A673 (cell line): ENCODE data around the gene PIWIL4. TPM values are rescaled to one million over a fixed set of nuclear protein-coding genes. Genes with fewer than 3 reads are reported as not detected.
"Not testable (repeated sequence)": the region's sequence is repeated elsewhere in the genome, so short reads cannot be mapped to it uniquely, and the experiment has no call there.

ENCODE experiments used
- BruUV-seq: library from RNA; stranded (reverse); fragments of 400-500 nt; replicated peaks from 2 replicates; lab custom pipeline; 2021; lab: Mats Ljungman, UMichigan
- CTCF ChIA-PET: fragments of 300-600 bp; sonication (Branson Sonifier 250); formaldehyde crosslinking; loops from one replicate; lab custom pipeline; 2022; ENCODE audit warnings: antibody characterized with exemption; lab: Charles Lee
- POLR2A ChIA-PET: fragments of 300-600 bp; sonication (Branson Sonifier 250); formaldehyde crosslinking; loops from one replicate; lab custom pipeline; 2022; ENCODE audit warnings: antibody characterized with exemption; ENCODE audit not compliant: low non-redundant PET; lab: Charles Lee
- DNase-seq: peaks from one replicate; pipeline ENCODE4 v3.0.0-alpha.2; 2015; ENCODE audit warnings: low spot score
- H3K27ac ChIP-seq: fragments of 200-600 bp; sonication (generic); 2 replicates; pipeline ENCODE4 v1.5.1; 2016; ENCODE audit warnings: mixed run types, low read depth, mild to moderate bottlenecking, mixed read lengths, antibody characterized with exemption, low read length; ENCODE audit not compliant: poor library complexity, severe bottlenecking
- H3K27me3 ChIP-seq: fragments of 200-600 bp; sonication (generic); replicated peaks from 2 replicates; pipeline ENCODE4 v1.6.1; 2017; ENCODE audit warnings: mixed run types, low read depth, mild to moderate bottlenecking, mixed read lengths, antibody characterized with exemption, low read length; ENCODE audit not compliant: insufficient read depth, poor library complexity
- H3K36me3 ChIP-seq: fragments of 200-600 bp; sonication (generic); 2 replicates; pipeline ENCODE4 v1.6.1; 2016; ENCODE audit warnings: mixed run types, mild to moderate bottlenecking, mixed read lengths, antibody characterized with exemption, low read length; ENCODE audit not compliant: insufficient read depth, poor library complexity, severe bottlenecking
- H3K4me1 ChIP-seq: fragments of 200-600 bp; sonication (generic); 2 replicates; pipeline ENCODE4 v1.6.1; 2017; ENCODE audit warnings: mixed run types, mild to moderate bottlenecking, mixed read lengths, antibody characterized with exemption, low read length; ENCODE audit not compliant: insufficient read depth, poor library complexity, severe bottlenecking
- H3K4me3 ChIP-seq: fragments of 200-600 bp; sonication (generic); 2 replicates; pipeline ENCODE4 v1.5.1; 2016; ENCODE audit warnings: low read depth, mixed run types, mild to moderate bottlenecking, mixed read lengths, low read length; ENCODE audit not compliant: poor library complexity, severe bottlenecking
- H3K9me3 ChIP-seq: fragments of 200-600 bp; sonication (generic); 2 replicates; pipeline ENCODE4 v1.6.1; 2016; ENCODE audit warnings: mixed run types, low read depth, mild to moderate bottlenecking, mixed read lengths, antibody characterized with exemption, low read length; ENCODE audit not compliant: poor library complexity, severe bottlenecking
- EZH2 ChIP-seq: fragments of 200-600 bp; sonication (generic); IDR thresholded peaks from 2 replicates; pipeline ENCODE4 v1.6.1; 2017; ENCODE audit warnings: borderline replicate concordance, low read depth, mild to moderate bottlenecking, mixed read lengths, antibody characterized with exemption, low read length; ENCODE audit not compliant: poor library complexity, severe bottlenecking
- intact Hi-C: fragments of 100-400 bp; cut with micrococcal nuclease; formaldehyde crosslinking; loops from one replicate; pipeline ENCODE4 v1.10.0; 2022; ENCODE audit not compliant: unreplicated experiment
- total RNA-seq: library from RNA; stranded (reverse); gene quantifications from 2 replicates; pipeline ENCODE4 v1.2.3, GENCODE V29; 2021
- TF ChIP-seq, protein P1 (sequence below): fragments of 300-800, 200-600 bp; sonication (generic); conservative IDR thresholded peaks from 2 replicates; pipeline ENCODE4 v1.5.1; 2017; ENCODE audit warnings: low read depth, mild to moderate bottlenecking, antibody characterized with exemption, low read length, moderate library complexity, mixed read lengths

Gene PIWIL4
- total RNA-seq, 1 experiment from 2014 or later = 1.6 TPM

DNA sequence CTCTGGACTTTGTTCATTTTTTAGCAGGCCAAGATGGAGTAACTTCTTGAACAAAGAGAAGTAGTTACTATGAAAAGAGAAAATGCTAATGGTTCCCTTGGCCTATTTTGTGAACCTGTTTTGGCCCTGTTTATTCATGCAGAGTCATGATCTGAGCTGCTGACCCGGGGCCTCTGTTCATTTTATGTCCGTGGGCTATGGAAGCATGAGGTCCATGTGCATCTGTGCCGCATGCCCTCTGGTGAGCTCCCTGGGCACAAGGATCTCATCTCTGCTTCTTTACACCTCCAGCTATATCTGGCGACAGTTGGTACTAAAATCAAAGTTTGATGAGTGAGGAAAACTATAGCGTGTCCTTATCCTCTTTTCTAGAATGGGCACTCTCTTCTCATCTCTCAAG is 1.0 kb downstream of the PIWIL4 start:
- ChIA-PET POLR2A (no interaction called here), CTCF (no interaction called here)
- DNase-seq = no peak
- TF ChIP-seq, protein P1, sequence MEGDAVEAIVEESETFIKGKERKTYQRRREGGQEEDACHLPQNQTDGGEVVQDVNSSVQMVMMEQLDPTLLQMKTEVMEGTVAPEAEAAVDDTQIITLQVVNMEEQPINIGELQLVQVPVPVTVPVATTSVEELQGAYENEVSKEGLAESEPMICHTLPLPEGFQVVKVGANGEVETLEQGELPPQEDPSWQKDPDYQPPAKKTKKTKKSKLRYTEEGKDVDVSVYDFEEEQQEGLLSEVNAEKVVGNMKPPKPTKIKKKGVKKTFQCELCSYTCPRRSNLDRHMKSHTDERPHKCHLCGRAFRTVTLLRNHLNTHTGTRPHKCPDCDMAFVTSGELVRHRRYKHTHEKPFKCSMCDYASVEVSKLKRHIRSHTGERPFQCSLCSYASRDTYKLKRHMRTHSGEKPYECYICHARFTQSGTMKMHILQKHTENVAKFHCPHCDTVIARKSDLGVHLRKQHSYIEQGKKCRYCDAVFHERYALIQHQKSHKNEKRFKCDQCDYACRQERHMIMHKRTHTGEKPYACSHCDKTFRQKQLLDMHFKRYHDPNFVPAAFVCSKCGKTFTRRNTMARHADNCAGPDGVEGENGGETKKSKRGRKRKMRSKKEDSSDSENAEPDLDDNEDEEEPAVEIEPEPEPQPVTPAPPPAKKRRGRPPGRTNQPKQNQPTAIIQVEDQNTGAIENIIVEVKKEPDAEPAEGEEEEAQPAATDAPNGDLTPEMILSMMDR = no peak
- no peak for TF ChIP-seq EZH2
- no peaks in the 10 kb centered on the region for H3K36me3 ChIP-seq
- H3K9me3 ChIP-seq = no peaks in the 10 kb centered on the region
- H3K27ac ChIP-seq = no peak overlapping the region
- intact Hi-C loops = no loop called here
- BruUV-seq = no TSS peak
- no peaks in the 10 kb centered on the region for H3K27me3 ChIP-seq
- H3K4me3 ChIP-seq = no peak overlapping the region
- H3K4me1 ChIP-seq = no peaks in the 10 kb centered on the region

DNA sequence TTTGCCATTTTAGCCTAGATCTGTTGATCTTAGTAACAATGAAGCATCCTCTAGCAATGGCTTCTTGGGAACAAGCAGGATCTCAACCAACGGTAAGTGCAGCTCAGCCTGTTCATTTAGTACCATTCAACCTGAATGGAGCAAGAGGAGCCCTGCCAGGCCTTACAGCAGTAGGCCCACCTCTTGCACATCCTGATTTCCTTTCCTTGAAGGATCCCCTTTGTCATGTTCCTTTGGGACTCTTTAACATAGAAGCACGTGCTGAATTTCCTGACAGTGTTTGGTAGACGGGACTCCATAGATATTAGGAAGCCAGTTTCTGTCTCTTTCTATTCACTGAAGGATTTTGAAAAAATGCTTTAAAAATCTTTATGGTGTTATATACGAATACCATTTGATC is 1.5 kb downstream of the PIWIL4 start:
- Histone ChIP-seq H3K4me1 (no peaks in the 10 kb centered on the region), H3K27me3 (no peaks in the 10 kb centered on the region), H3K9me3 (no peaks in the 10 kb centered on the region), H3K36me3 (no peaks in the 10 kb centered on the region), H3K27ac (no peak overlapping the region), H3K4me3 (no peak overlapping the region)
- TF ChIP-seq, protein P1 = no peak
- no peak for TF ChIP-seq EZH2
- POLR2A ChIA-PET = no interaction called here
- intact Hi-C loops = no loop called here
- no TSS peak for BruUV-seq
- CTCF ChIA-PET = no interaction called here
- no peak for DNase-seq

DNA sequence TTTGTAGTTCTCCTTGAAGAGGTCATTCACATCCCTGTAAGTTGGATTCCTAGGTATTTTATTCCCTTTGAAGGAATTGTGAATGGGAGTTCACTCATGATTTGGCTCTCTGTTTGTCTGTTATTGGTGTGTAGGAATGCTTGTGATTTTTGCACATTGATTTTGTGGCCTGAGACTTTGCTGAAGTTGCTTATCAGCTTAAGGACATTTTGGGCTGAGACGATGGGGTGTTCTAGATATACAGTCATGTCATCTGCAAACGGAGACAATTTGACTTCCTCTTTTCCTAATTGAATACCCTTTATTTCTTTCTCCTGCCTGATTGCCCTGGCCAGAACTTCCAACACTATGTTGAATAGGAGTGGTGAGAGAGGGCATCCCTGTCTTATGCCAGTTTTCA is 5.8 kb downstream of the PIWIL4 start:
- POLR2A ChIA-PET, intact Hi-C loops, H3K36me3 ChIP-seq, DNase-seq, BruUV-seq, H3K4me3 ChIP-seq, H3K4me1 ChIP-seq, H3K27ac ChIP-seq, H3K27me3 ChIP-seq, CTCF ChIA-PET, H3K9me3 ChIP-seq: not testable (repeated sequence)

- H3K4me3 ChIP-seq = no peak overlapping the region
- H3K4me1 ChIP-seq = no peaks in the 10 kb centered on the region
- BruUV-seq = no TSS peak
- DNase-seq = no peak
- H3K27ac ChIP-seq = no peak overlapping the region
- H3K27me3 ChIP-seq = no peaks in the 10 kb centered on the region
- no peaks in the 10 kb centered on the region for H3K9me3 ChIP-seq
- no peak for TF ChIP-seq EZH2
- TF ChIP-seq, protein P1 = no peak
- CTCF ChIA-PET = no interaction called here
- intact Hi-C loops = no loop called here
- POLR2A ChIA-PET = no interaction called here
- H3K36me3 ChIP-seq = no peaks in the 10 kb centered on the region
These were observed 7.2 kb downstream of the PIWIL4 start for GRCh38 chr11:94574193-94574961.
